ENCODE results near the gene POU6F1.

The POU6F1 gene

DNA sequence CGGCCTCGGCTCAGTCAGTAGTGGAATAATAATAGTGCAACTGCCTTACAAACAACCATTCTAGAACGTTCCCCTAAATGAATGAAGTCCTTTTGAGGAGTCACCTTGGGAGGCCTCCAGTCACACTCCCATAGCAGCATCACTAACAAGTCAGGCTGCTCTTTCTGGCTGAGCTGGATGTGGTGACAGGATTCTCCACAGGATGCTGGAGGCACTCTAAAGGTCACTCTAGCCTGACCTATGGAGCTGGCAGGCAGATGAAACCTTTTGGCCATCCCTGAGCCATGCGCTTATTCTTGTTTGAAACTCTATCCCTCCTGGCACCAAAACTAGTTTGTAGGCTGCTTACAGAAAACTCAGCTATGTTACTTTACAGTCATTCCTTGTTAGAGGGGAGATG is 27.0 kb downstream of the POU6F1 start:
- TF ChIP-seq EZH2 (IDR thresholded peaks at IDR 0.05; ENCODE audit: borderline replicate concordance, low read length): no peak
- no peaks in the 10 kb centered on the region for H4K20me1 ChIP-seq (ENCODE audit: insufficient read depth, low read length)
- no peaks in the 10 kb centered on the region for H3K36me3 ChIP-seq (ENCODE audit: insufficient read depth, low read length)
- no peak overlapping the region for H3K27ac ChIP-seq (ENCODE audit: low read depth, low read length, poor library complexity, severe bottlenecking)
- H3K4me3 ChIP-seq (ENCODE audit: low read depth, low read length, poor library complexity, severe bottlenecking): no peak overlapping the region
- no peaks in the 10 kb centered on the region for H3K9me2 ChIP-seq (ENCODE audit: low read depth, low read length)
- H3K79me2 ChIP-seq (ENCODE audit: insufficient read depth, low read length): no peaks in the 10 kb centered on the region
- H3K9ac ChIP-seq (ENCODE audit: low read length): no peak overlapping the region
- no peaks in the 10 kb centered on the region for H3F3A ChIP-seq (ENCODE audit: insufficient read depth, low read length)
- H3K4me1 ChIP-seq (ENCODE audit: insufficient read depth, low read length, severe bottlenecking): no peaks in the 10 kb centered on the region
- no peaks in the 10 kb centered on the region for H3K27me3 ChIP-seq (ENCODE audit: insufficient read depth, low read length)
- H2AFZ ChIP-seq (ENCODE audit: low read length): no peak overlapping the region
- H3K9me3 ChIP-seq (ENCODE audit: low read length): no peaks in the 10 kb centered on the region
- H3K4me2 ChIP-seq (ENCODE audit: low read length): no peak overlapping the region

DNA sequence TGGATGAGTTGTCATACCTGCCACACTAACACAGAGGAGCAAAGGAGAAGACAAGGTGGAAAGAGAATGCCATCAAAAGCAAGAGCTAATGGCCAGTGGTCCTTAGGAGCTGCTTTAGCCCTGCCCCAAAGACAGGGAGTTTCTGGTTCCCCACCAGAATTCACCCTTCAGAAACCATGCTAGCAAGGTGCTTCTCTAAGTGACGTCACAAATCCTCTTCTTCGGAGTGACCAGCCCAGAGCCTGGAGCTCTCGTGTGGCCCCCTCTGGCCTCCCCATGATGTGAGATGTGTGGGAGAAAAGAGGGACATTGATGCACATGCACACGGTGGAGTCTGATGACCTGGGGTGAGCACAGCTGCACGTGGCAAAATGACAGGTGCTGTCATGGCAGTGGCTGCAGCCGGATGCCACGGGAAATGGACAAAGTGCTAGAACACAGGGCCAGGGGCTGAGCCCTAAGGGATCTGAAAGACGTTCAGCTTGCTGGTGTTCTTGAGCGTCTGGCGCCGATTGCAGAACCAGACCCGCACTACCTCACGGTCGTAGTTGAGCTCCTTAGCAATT is 28.0 kb downstream of the POU6F1 start:
- Histone ChIP-seq H3K36me3 (ENCODE audit: insufficient read depth, low read length) (no peaks in the 10 kb centered on the region), H3K27me3 (ENCODE audit: insufficient read depth, low read length) (no peaks in the 10 kb centered on the region; the same call in 1 of the 2 replicates), H3F3A (ENCODE audit: insufficient read depth, low read length) (no peaks in the 10 kb centered on the region), H3K9me3 (ENCODE audit: low read length) (no peaks in the 10 kb centered on the region), H3K9ac (ENCODE audit: low read length) (no peak overlapping the region), H3K4me2 (ENCODE audit: low read length) (no peak overlapping the region), H3K9me2 (ENCODE audit: low read depth, low read length) (no peaks in the 10 kb centered on the region), H2AFZ (ENCODE audit: low read length) (no peak overlapping the region), H4K20me1 (ENCODE audit: insufficient read depth, low read length) (no peaks in the 10 kb centered on the region), H3K79me2 (ENCODE audit: insufficient read depth, low read length) (no peaks in the 10 kb centered on the region), H3K4me1 (ENCODE audit: insufficient read depth, low read length, severe bottlenecking) (no peaks in the 10 kb centered on the region), H3K4me3 (ENCODE audit: low read depth, low read length, poor library complexity, severe bottlenecking) (no peak overlapping the region), H3K27ac (ENCODE audit: low read depth, low read length, poor library complexity, severe bottlenecking) (no peak overlapping the region)
- no peak for TF ChIP-seq EZH2 (IDR thresholded peaks at IDR 0.05; ENCODE audit: borderline replicate concordance, low read length)
- TF ChIP-seq, protein P1, sequence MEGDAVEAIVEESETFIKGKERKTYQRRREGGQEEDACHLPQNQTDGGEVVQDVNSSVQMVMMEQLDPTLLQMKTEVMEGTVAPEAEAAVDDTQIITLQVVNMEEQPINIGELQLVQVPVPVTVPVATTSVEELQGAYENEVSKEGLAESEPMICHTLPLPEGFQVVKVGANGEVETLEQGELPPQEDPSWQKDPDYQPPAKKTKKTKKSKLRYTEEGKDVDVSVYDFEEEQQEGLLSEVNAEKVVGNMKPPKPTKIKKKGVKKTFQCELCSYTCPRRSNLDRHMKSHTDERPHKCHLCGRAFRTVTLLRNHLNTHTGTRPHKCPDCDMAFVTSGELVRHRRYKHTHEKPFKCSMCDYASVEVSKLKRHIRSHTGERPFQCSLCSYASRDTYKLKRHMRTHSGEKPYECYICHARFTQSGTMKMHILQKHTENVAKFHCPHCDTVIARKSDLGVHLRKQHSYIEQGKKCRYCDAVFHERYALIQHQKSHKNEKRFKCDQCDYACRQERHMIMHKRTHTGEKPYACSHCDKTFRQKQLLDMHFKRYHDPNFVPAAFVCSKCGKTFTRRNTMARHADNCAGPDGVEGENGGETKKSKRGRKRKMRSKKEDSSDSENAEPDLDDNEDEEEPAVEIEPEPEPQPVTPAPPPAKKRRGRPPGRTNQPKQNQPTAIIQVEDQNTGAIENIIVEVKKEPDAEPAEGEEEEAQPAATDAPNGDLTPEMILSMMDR (IDR thresholded peaks at IDR 0.05; ENCODE audit: low read length): no peak

DNA sequence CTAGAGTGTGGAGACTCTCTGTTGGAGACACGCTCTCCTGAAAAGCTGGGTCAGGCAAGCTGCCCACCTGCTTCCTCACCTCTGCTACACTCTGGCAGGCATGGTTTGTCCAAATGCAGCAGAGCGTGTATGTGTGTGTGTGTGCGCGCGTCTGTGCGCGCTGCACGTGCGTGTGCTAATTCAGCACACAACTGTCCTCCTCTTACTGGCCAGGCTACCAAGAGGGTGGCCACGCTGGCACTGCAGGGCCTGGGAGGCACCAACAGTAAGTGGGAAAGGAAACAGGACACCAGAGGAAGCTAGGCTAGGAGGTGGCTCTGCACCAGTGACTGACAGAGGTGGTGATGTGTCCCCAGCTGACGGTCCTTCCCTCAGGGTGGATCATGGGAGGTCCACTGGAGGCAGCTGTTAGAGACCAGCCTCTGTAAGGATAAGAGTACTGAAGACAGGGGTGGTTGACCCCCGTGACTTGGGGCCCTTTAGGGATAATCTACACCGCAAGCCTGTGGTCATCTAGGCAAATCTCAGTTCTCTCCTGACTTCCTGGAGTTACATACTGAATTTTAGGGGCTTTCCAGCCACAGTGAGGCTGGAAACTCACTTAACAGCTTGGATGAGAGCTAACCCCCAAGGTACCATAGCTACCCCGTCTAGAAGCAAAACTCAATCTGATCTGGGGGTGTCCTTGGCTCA is 29.4 kb downstream of the POU6F1 start:
- no peak overlapping the region for H3K9ac ChIP-seq (ENCODE audit: low read length)
- no peaks in the 10 kb centered on the region for H3K9me2 ChIP-seq (ENCODE audit: low read depth, low read length)
- TF ChIP-seq, protein P1 (IDR thresholded peaks at IDR 0.05; ENCODE audit: low read length): no peak
- TF ChIP-seq EZH2 (IDR thresholded peaks at IDR 0.05; ENCODE audit: borderline replicate concordance, low read length): no peak
- no peaks in the 10 kb centered on the region for H3K79me2 ChIP-seq (ENCODE audit: insufficient read depth, low read length)
- no peak overlapping the region for H3K27ac ChIP-seq (ENCODE audit: low read depth, low read length, poor library complexity, severe bottlenecking)
- no peaks in the 10 kb centered on the region for H3K9me3 ChIP-seq (ENCODE audit: low read length)
- no peak overlapping the region for H2AFZ ChIP-seq (ENCODE audit: low read length)
- H3K4me1 ChIP-seq (ENCODE audit: insufficient read depth, low read length, severe bottlenecking): no peaks in the 10 kb centered on the region
- H4K20me1 ChIP-seq (ENCODE audit: insufficient read depth, low read length): no peaks in the 10 kb centered on the region
- H3K4me3 ChIP-seq (ENCODE audit: low read depth, low read length, poor library complexity, severe bottlenecking): no peak overlapping the region
- no peaks in the 10 kb centered on the region for H3K36me3 ChIP-seq (ENCODE audit: insufficient read depth, low read length)
- H3K4me2 ChIP-seq (ENCODE audit: low read length): no peak overlapping the region
- no peaks in the 10 kb centered on the region; the same call in 1 of the 2 replicates for H3K27me3 ChIP-seq (ENCODE audit: insufficient read depth, low read length)
- no peaks in the 10 kb centered on the region for H3F3A ChIP-seq (ENCODE audit: insufficient read depth, low read length)
